HG03469 (cell line): ENCODE results near the gene IMMP2L.

Experiments used
- ATAC-seq: cut with Tn5 transposase; IDR thresholded peaks from one replicate; pipeline ENCODE4 v1.9.1; 2021; ENCODE audit warnings: mild to moderate bottlenecking, moderate library complexity, moderate number of reproducible peaks; ENCODE audit not compliant: unreplicated experiment

The IMMP2L gene

DNA sequence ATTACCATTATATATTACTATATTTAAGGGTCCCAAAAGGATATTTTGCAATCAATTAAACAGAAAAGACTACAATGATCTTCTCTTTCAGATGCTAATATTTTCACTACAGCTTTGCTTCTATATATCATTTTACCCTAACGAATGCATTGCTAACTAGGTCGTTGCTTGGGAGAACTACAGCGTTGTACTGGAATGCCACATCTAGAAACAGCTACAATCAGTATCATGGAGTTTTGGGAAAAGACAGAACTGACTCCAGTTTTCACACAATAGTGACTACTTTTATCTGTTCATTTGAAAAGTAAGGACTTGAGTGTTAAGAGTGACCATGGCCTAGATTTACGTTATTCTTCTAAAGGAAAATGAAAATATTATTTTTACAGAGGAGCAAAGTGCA is 432.9 kb downstream of the IMMP2L start:
- no peak for ATAC-seq

DNA sequence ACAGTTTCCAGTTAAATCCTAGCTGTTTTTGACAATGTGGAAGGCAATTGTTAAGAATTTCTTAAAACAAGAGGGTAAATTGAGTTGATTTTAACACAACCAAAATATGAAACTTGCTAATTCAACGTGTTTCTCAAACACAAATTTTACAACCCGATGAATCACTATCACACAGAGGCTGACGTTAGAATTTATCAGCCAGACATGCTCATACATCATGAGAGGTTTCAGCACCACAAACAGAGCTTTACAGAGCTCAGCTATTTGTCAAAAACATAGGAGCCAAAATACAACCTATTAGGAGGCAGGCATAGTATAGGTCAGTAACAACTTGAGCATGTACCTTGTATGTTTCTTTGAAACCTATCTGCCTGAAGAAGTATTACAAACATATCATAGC is 435.3 kb downstream of the IMMP2L start:
- ATAC-seq = no peak

DNA sequence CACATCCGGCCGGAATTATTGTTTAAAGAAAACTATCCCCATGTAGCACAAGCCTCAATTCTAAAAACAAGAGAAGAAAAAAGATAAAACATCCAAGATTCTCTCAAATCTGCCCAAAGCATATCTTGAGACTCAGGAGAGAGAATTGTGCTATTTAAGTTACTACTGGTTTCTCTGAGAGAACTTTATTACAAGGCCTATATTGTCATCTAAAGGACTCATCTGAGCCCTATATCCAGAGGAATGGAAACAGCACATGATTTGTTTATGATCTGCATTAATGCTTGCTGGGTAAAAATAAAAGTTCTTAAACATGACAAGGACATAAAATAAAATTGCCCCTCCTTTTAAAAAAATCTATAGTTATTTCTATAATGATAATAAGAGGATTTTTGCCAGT is 446.3 kb downstream of the IMMP2L start:
- no peak for ATAC-seq

DNA sequence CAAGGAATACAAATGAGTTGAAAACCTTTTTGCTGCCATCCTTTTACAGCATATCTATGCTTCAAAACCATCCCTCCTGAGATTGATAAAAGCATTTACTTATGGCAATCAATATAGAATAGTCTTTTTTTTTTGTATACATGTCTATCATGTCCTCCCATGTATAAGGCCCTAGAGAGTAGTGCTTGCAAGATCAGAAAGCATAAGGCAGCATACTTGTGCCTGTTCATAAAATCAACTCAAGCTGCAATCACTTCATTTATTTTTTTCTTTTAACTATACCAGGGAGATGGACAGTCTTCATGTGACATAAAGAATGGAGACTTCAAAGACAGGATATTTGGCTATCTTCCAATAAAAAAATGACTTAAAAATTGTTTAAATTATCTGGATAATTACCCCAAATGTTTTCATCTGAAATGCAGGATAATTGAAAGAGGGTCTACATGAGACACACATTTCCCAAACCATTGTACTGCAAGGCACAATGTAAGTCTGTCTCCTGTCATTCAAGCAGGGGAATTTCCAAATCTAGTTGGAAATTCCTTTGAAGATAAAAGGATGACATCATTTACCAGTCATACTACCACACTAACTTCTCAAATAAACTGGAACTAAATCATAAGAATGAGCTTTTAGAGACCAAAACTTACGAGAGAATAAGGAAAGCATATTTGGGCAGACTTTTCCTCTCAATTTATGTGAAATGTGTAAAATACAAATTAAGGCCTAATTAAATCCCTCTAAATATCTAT is 448.9 kb downstream of the IMMP2L start:
- ATAC-seq = no peak

DNA sequence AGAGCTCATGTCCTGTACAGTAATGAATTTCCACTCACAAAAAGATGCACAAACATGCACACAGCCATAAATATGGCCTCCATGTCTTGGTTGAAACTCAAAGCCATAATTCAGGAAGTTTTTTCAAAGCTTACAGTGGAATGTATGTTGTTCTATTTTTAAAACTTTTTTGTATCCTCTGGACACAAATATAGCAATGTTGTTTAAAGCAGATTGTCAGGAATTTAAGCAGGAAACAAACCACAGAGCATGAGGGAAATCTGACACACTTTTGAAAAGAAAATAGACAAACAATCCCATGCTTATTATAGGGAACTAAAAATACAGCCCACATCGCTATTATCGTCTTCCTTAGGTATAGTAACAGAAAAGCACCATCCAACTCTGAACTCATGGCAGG is 449.9 kb downstream of the IMMP2L start:
- ATAC-seq = no peak

DNA sequence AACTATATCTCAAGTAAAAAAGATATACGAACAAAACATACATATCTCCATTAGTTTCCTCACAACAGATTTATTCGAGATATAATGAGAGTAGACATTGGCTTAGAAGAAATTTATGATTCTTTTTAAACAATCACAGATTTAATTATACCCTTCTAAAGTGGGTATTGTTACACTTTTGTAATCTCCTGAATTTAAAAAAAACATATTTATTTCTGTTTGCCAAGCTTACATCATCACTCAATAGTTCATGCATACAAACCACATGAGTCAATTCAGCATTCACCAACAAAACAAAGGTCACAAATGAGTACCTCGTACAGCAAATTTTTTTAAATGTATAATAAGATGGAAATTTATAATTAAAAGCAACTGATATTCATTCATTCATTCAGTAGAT is 453.8 kb downstream of the IMMP2L start:
- no peak for ATAC-seq

DNA sequence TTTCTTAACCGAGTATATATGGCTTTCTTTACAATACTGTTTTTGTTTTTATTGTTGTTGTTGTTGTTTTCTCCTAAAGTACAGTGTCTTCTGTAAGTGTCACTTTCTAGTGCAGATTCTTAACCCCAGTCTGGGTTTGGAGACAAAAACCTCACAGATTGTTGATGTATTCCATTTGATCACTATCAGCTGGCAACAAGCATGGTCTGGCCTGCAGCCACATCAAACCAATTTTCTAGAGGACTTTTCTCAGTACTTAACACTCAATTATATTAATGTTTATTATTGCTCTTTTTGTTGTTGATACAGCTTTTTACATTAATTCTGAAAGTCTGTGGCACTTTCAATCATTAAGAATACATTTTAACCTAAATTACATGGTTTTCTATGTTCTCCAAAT is 454.3 kb downstream of the IMMP2L start:
- no peak for ATAC-seq

DNA sequence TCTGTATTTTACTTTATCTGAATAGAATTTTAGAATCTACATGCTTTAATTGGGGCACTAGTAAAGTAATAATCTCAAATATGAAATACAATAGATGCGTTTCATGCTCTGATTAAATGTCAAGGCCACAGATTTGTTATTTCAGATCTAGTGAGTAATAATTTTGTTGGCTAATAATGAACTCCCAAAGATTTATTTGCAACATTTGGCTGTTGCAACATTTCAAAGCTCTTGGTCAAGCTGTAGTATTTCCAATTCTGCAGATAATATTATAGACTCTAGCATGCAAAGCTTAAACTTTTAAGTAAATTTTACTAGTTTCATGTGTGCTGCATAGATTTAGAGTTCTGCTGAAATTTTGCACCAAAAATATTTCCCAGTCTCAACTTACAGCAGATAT is 454.7 kb downstream of the IMMP2L start:
- no peak for ATAC-seq

DNA sequence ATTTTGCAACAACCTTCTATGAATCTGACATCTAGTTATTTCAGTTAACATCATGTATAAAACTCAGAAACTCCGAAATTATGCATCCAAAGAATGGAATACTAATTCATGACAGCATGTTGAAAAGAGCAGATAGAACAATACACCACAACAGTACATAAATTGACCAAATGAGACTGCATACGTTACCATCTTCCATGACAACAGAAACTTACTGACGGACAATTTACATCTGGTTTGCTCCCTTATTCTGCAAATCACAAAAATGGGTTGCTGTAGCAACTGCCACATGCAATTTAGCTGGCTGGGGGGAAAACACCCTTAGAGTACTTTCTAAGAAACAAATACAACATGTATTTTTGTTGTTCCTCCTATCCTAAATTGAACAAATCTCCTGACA is 457.0 kb downstream of the IMMP2L start:
- ATAC-seq = no peak

DNA sequence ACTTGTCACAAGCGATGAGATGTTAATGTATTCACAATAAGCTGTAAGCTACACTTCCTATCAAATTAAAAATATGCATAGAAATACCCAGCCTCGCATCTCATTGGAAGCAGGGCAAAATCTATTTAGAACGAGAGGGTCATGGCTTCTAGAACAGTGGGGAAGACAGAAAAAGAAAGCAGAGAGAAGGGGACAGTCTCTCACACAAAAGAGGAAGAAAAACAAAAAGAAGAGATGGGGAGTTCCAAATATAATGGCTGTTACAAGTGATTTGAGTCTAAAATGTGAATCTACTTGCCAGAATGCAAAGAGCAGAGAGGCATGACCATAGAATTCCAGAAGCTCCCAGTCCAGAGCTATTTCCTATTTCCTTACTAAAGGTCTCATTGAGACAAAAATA is 457.6 kb downstream of the IMMP2L start:
- no peak for ATAC-seq

DNA sequence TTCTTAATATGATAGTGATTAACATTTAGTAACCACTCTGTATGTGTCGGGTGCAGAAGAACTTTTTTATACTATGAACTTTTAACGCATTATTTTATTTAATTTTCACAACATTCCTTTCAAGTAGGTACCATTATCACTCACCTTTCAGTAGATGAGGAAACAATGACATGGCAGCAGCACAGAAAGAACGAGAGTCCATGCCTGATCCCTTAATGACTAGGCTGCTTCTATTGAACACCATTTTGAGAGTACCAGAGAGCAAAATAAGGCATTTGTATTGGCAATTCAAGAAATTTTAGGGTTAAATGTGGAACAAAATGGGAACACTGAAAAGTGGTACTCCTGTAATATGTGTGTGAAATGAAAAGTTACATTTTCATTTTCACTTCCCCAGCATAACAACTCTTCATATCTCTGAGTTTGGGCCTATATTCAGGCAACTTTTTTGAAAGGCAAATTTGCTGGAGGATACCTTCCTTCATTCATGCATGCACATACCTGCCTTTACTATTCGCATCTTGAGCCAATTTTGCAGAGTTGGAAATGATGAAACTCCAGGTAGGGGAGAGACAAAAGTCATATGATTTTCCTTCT is 458.5 kb downstream of the IMMP2L start:
- peak; percentile 46 for ATAC-seq

DNA sequence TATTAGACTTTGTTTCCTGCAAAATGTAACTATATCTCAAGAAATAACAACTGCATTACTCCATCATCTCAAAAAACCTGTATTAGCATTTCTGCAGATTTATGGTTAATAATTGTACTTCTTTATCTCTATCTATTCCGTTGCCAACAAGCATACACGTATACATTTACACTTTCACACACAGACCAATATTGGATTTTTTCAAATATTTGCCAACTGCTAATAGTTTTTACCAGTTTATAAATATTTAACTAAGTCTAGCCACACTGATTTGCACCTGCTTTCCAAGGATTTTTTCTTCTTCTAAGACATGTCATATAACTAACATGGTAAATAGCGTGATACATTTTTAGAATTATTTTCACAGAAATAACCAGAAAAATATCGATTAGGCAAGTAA is 459.2 kb downstream of the IMMP2L start:
- no peak for ATAC-seq

DNA sequence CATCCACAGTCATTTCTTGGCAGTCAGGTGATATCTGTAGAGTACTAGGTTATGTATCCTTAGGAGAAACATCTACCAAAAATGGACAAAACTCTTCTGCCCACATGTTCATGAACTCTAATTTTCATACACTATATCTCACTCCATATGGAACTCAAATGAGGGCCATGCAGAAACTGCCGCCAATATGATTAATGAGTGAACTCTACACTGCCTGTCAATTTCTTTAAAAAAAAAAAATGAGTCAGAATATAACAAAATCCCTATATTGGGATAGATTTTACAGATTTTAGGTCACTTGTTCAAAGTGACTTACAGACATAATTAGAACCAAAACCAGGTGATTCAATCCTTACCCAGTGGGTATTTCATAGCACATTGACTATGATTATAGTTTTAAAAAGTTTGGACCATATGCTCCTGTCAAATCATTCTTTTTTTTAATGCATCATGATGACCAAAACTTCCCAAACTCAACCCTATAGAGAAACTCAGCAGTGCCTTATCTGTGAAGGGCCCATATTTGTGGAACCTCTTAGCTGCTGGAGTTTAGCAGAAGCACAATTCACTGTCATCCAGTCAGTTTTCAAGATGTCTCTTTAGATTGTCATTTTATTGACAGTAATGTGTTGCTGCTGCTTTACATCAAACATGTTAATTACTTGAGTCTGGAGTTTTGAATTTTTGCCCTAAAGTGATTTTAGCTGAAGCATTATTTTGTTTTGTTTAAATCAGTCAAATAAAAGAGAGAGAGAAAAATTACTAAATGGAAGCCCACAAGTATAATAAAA is 460.2 kb downstream of the IMMP2L start:
- no peak for ATAC-seq

DNA sequence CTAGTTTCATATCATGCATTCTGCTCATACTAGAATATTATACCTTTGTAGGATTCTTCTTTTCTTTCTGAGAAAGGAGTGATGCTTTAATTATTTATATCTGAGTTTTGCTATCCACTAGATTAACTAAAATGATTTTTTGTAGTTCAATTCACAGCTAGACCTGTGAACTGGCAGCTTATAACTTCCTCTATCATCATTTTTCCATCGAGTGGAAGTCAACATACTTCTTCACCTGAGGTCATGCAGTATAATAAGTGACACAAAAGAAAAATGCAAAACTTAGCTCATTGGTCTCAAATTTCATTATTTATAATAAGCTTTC is 463.4 kb downstream of the IMMP2L start:
- no peak for ATAC-seq

DNA sequence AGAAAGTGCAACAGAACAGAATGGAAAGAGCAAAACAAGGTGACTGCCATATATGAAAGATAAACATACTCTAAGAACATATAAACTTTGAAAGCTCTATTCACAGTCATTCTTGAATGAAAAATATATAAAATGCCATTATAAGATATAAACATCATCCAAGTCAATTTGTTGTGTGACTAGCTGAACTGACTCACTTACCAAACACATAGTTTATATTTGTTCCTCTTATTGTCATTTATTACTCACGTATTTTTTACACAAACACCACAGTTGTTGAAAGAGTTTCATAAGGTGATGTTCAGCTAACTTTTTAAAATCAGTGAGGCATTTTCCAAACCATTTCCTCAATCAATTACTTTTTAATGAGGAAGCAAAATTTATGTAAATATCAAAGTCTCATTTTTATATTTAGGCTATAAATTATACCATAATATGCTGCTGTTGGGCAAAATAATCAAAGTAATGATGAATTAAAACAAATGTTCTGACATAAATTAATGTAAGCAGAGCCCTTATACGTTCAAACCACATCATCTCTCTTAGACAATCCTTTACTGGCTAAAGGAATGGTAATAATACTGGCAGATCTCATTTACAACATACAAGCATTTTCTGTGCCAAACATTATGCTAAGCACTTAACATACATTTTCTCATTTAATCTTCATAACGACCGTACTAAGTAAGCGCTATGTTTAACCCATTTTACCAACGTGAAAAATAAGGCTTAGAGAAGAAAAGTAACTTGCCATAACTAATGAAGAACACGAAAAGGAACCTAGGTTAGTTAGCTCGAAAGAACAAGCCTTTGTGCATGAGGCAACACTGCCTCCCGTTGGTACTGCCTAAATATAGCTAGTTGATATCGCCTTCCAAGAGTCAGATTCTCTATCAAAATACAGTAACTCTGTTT is 464.0 kb downstream of the IMMP2L start:
- ATAC-seq = peak; percentile 77

DNA sequence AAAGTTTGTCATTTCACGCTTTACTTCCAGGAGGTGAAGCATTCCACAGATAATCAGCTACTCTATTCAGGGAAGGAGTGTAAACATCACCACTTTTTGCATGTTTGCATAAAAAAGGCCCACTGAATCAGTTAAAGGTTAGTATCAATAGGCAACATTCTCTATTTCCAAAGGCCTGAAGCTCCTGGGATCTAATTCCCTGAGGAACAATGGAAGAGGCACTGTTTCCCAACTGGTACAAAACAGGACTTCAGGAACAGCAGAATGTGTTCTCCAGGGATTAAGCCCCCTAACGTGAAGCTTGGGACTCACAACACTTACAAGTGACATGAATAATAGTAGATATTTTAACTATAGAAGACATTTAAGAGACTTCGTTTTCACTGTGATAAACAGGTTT is 465.3 kb downstream of the IMMP2L start:
- no peak for ATAC-seq

DNA sequence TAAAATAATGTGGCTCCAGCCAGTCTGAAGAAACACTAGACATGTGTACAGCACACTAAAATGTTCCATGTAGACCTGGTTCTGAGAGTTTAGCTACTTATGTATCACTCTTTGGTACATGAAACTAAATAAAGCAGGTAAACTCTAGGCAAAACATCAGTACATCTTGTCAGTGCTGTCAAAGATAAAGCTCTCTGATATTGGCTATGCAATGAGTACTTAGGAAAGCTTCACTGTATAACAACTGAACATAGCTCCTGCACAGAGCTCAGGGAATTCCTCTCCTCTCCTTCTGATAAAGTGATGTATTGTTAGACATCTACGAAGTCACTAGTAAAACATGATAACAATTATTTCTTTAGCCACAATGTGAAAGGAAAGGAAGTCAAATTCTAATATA is 467.9 kb downstream of the IMMP2L start:
- ATAC-seq = no peak

DNA sequence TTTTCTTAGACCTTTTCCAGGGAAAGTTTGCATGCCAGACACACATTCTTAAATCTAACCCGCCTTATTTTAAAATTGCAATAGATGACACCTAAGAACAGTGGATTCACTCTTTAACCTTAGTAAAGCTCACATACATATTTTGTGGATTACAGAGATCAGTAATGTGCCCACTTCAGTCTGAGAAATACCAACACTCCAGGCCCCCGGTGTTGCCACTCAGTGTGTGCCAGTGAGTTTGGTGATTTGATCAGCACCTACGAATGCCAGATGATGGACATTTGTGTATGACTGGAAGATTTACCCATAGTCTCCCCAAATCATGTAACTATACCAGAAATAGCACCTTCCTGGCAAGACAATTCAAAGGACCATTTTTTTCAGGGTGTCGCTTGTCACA is 468.8 kb downstream of the IMMP2L start:
- ATAC-seq = no peak

DNA sequence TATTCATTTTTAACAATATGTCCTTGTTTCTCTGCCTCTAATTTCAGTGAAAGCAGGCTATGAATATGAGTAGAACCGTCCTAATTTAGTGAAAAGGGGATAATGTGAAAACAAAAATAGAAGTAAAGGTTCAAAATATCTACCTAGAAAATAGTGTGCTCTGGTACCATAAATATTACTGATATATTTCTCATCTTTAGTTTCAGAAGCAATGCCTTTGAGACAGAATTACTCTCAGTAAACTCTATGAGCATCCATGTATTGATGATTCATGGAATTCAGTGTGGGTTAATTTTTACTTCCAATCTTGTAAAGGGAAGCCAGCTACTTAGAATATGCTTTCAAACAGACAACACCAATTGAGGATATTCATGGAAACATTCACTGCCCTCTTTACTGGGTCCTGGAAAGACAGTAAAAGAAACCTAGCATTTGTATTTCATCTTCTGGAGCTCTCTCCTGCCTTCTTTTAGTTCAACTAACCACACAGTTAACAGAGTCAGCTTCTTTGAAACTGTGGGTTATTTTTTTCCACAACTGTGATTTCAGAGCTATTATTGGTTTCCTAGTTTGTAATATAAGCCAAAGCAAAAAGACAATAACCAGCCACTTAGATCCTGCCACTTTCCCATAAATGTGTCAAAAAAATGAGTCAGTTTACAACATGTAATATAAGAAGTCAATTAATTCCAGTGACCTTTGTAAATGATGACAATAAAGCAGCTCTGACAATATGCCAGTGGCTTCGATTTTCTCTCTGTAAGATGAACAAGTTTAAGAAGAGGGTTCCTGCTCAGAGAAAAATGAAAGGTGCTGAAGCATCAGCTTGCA is 469.7 kb downstream of the IMMP2L start:
- ATAC-seq = peak; percentile 62
